HepG2 (cell line): Measurements from ENCODE around the gene ELF2. TPM values are rescaled to one million over a fixed set of nuclear protein-coding genes. Genes with fewer than 3 reads are reported as not detected.

Experiments used
- ATAC-seq: fragments of 200-7000 bp; cut with Tn5 transposase; 3 replicates; pipeline ENCODE4 v1.9.1; 2020; ENCODE audit warnings: mild to moderate bottlenecking, moderate library complexity
- BruUV-seq: library from RNA; stranded (reverse); fragments of 400-500 nt; replicated peaks from 2 replicates; lab custom pipeline; 2021; lab: Mats Ljungman, UMichigan
- CTCF ChIA-PET: fragments of 300-600 bp; formaldehyde crosslinking; extraction: SDS; loops from one replicate; lab custom pipeline; 2021; ENCODE audit warnings: low total read pairs, inconsistent platforms, low intra/inter-chr PET ratio; lab: Yijun Ruan, JAX
- POLR2A ChIA-PET: fragments of 350-600 bp; sonication (Branson Sonifier 250); formaldehyde crosslinking; loops from one replicate; lab custom pipeline; 2020; ENCODE audit warnings: antibody characterized with exemption, inconsistent platforms; lab: Yijun Ruan, JAX
- DNase-seq: peaks from one replicate; pipeline ENCODE4 v3.0.0-alpha.2; 2015; ENCODE audit warnings: low spot score
- FAIRE-seq: peaks from 3 replicates; lab custom pipeline; 2011; peaks lifted over from hg19 to GRCh38; lab: Jason Lieb, UNC
- H2AFZ ChIP-seq: one replicate; pipeline ENCODE4 v1.6.1; 2011; ENCODE audit warnings: low read length, inconsistent platforms
- H3K27ac ChIP-seq: fragments of 300-600 bp; 3 replicates; pipeline ENCODE4 v1.8.0; 2011; ENCODE audit warnings: mixed run types, mild to moderate bottlenecking, mixed read lengths, low read length, inconsistent platforms; ENCODE audit not compliant: insufficient read depth; ENCODE audit errors: extremely low read length
- H3K27me3 ChIP-seq, 2 experiments: fragments of 200-600 bp in 1 of 2; 2 replicates in 1 of 2; 3 replicates in 1 of 2; pipeline versions ENCODE4 v1.6.0 to v1.8.0; 2011; ENCODE audit warnings: low read length in 2 of 2, mild to moderate bottlenecking in 2 of 2, moderate library complexity in 2 of 2, inconsistent platforms in 1 of 2; ENCODE audit not compliant: insufficient read depth in 2 of 2, control insufficient read depth in 1 of 2
- H3K36me3 ChIP-seq, 2 experiments: fragments of 200-600 bp in 1 of 2; replicated peaks in 1 of 2; 2 replicates in 1 of 2; 3 replicates in 1 of 2; pipeline versions ENCODE4 v1.5.1 to v1.8.0; 2011; ENCODE audit warnings: low read length in 2 of 2, inconsistent platforms in 1 of 2; ENCODE audit not compliant: insufficient read depth in 2 of 2, control insufficient read depth in 1 of 2
- H3K4me1 ChIP-seq: 2 replicates; pipeline ENCODE4 v1.5.1; 2012; ENCODE audit warnings: low read length, inconsistent platforms; ENCODE audit not compliant: insufficient read depth
- H3K4me2 ChIP-seq: 2 replicates; pipeline ENCODE4 v1.6.0; 2011; ENCODE audit warnings: low read depth, low read length, inconsistent platforms
- H3K4me3 ChIP-seq, 3 experiments: fragments of 200-600 bp in 1 of 3; sonication (generic), shearing (Covaris generic) in 1 of 3; replicated peaks in 1 of 3; 2 replicates each; pipeline ENCODE4 v1.5.1; 2011 to 2016; ENCODE audit warnings: low read length in 3 of 3, inconsistent platforms in 2 of 3, low read depth in 2 of 3, mild to moderate bottlenecking in 2 of 3, control low read depth in 1 of 3, mixed read lengths in 1 of 3; ENCODE audit not compliant: insufficient read depth in 1 of 3
- H3K79me2 ChIP-seq: one replicate; pipeline ENCODE4 v1.6.1; 2011; ENCODE audit warnings: low read length, inconsistent platforms; ENCODE audit not compliant: insufficient read depth
- H3K9ac ChIP-seq: 2 replicates; pipeline ENCODE4 v1.6.0; 2011; ENCODE audit warnings: mild to moderate bottlenecking, low read depth, low read length, inconsistent platforms; ENCODE audit not compliant: insufficient read depth
- H3K9me3 ChIP-seq: 2 replicates; pipeline ENCODE4 v1.5.1; 2012; ENCODE audit warnings: mild to moderate bottlenecking, low read length
- H4K20me1 ChIP-seq: 2 replicates; pipeline ENCODE4 v1.6.0; 2011; ENCODE audit warnings: inconsistent platforms, mild to moderate bottlenecking, low read length, moderate library complexity; ENCODE audit not compliant: insufficient read depth
- BCL6 ChIP-seq: IDR thresholded peaks from 2 replicates; pipeline ENCODE4 v1.6.1; 2016; ENCODE audit warnings: missing genetic modification reagents, missing compliant biosample characterization
- CREBL2 ChIP-seq: sonication (generic); formaldehyde crosslinking; IDR thresholded peaks from 2 replicates; pipeline ENCODE4 v1.8.1; 2023; ENCODE audit warnings: missing genetic modification reagents, mild to moderate bottlenecking, borderline replicate concordance
- E2F2 ChIP-seq: sonication (generic); formaldehyde crosslinking; IDR thresholded peaks from 2 replicates; pipeline ENCODE4 v1.4.0; 2020; ENCODE audit warnings: missing genetic modification reagents, borderline replicate concordance
- E2F5 ChIP-seq: sonication (generic); formaldehyde crosslinking; conservative IDR thresholded peaks from 2 replicates; pipeline ENCODE4 v1.4.0; 2020; ENCODE audit warnings: missing genetic modification reagents
- EED ChIP-seq: sonication (generic); formaldehyde crosslinking; IDR thresholded peaks from 2 replicates; pipeline ENCODE4 v1.5.0; 2020; ENCODE audit warnings: mild to moderate bottlenecking, missing genetic modification reagents
- FOXM1 ChIP-seq: sonication (generic); formaldehyde crosslinking; IDR thresholded peaks from 2 replicates; pipeline ENCODE4 v1.5.0; 2020; ENCODE audit warnings: missing genetic modification reagents
- HOXA9 ChIP-seq: sonication (generic); formaldehyde crosslinking; IDR thresholded peaks from 2 replicates; pipeline ENCODE4 v1.8.1; 2022; ENCODE audit warnings: missing genetic modification reagents, mild to moderate bottlenecking, moderate library complexity, borderline replicate concordance
- POLR2AphosphoS2 ChIP-seq: IDR thresholded peaks from 2 replicates; pipeline ENCODE4 v1.6.1; 2011; ENCODE audit warnings: low read depth, low read length, improper control_type of control experiment
- RERE ChIP-seq: IDR thresholded peaks from 2 replicates; pipeline ENCODE4 v1.6.1; 2016; ENCODE audit warnings: low read depth, missing genetic modification reagents, missing compliant biosample characterization
- SIX1 ChIP-seq: sonication (generic); formaldehyde crosslinking; IDR thresholded peaks from 2 replicates; pipeline ENCODE4 v1.4.0; 2020; ENCODE audit warnings: missing genetic modification reagents, borderline replicate concordance
- STAG1 ChIP-seq: sonication (generic); formaldehyde crosslinking; IDR thresholded peaks from 2 replicates; pipeline ENCODE4 v1.4.0; 2020; ENCODE audit warnings: missing genetic modification reagents
- UBTF ChIP-seq: sonication (generic); formaldehyde crosslinking; IDR thresholded peaks from 2 replicates; pipeline ENCODE4 v1.4.0; 2020; ENCODE audit warnings: mild to moderate bottlenecking, missing genetic modification reagents
- ZNF891 ChIP-seq: sonication (generic); formaldehyde crosslinking; IDR thresholded peaks from 2 replicates; pipeline ENCODE4 v1.5.0; 2020; ENCODE audit warnings: mild to moderate bottlenecking, missing genetic modification reagents
- WGBS: methylation state at CpG from one replicate; pipeline ENCODE4 v1.1.6; 2017; ENCODE audit warnings: low lambda C conversion rate; 5-methylcytosine and 5-hydroxymethylcytosine counted together
- in situ Hi-C: cut with HindIII; loops from 2 replicates; pipeline ENCODE4 v1.10.0; 2017; ENCODE audit warnings: low pct_unique_long_range_greater_than_20kb; ENCODE audit not compliant: extremely low pct_ligation_motif_present
- intact Hi-C: fragments of 100-400 bp; cut with micrococcal nuclease; formaldehyde crosslinking; loops from one replicate; pipeline ENCODE4 v1.10.0; 2022; ENCODE audit not compliant: unreplicated experiment
- polyA plus RNA-seq, 8 experiments: library from polyadenylated mRNA; depleted of rRNA in 3 of 8; stranded (reverse) in 7 of 8; unstranded in 1 of 8; fragments of >200 nt; fragmentation: Illumina TruSeq in 4 of 8; extraction: Trizol in 4 of 8; gene quantifications; 2 replicates each; pipeline versions ENCODE4 v1.2.1 to v1.2.3, GENCODE V29; 2011 to 2016; ENCODE audit warnings: low read depth in 4 of 8, missing spikeins in 1 of 8, mixed read lengths in 1 of 8; ENCODE audit not compliant: insufficient read depth in 1 of 8
- total RNA-seq, 5 experiments: library from RNA; depleted of rRNA; stranded (reverse); fragments of >200 nt; fragmentation: Illumina TruSeq; extraction: Trizol; gene quantifications; 2 replicates each; pipeline ENCODE4 v1.2.3, GENCODE V29; 2016; ENCODE audit warnings: low read depth in 1 of 5
- TF ChIP-seq, protein P1 (sequence below): sonication (generic); formaldehyde crosslinking; IDR thresholded peaks from 2 replicates; pipeline ENCODE4 v1.4.0; 2020; ENCODE audit warnings: mild to moderate bottlenecking, missing genetic modification reagents

ELF2 gene
- total and polyA plus RNA-seq, 2 of the 13 experiments (the other 11 are each of a cell fraction or from before 2014, with no cell fraction given) = 28.6 to 35.4 TPM

GRCh38 chr4:139207873-139208403 is 30.9 kb upstream of the ELF2 start:
- Histone ChIP-seq H3K27me3 (no peaks in the 10 kb centered on the region), H4K20me1 (no peaks in the 10 kb centered on the region), H3K9ac (no peak overlapping the region), H2AFZ (no peak overlapping the region), H3K79me2 (no peaks in the 10 kb centered on the region), H3K36me3 (no peaks in the 10 kb centered on the region), H3K27ac (no peak overlapping the region), H3K4me1 (peaks cover 22% of the 10 kb centered on the region), H3K9me3 (no peaks in the 10 kb centered on the region), H3K4me2 (peak overlapping the region; percentile 53; the same call in 1 of the 2 replicates), H3K4me3 (no peak overlapping the region; a peak in 1 of 6 replicates)
- no peak for FAIRE-seq
- BruUV-seq = no TSS peak
- peak; percentile 68 for ATAC-seq
- 41% methylated on average over 6 of the region's 6 CpGs for WGBS
- intact Hi-C loops = no loop called here
- DNase-seq = no peak
- ChIA-PET POLR2A (no interaction called here), CTCF (no interaction called here)
- in situ Hi-C loops = no loop called here
- TF ChIP-seq SIX1 (CRISPR knock-in tag) = no peak
- TF ChIP-seq RERE (CRISPR knock-in tag) = no peak
- no peak for TF ChIP-seq E2F5 (CRISPR knock-in tag)
- TF ChIP-seq HOXA9 = no peak
- no peak for TF ChIP-seq STAG1 (CRISPR knock-in tag)
- TF ChIP-seq FOXM1 (CRISPR knock-in tag) = no peak
- TF ChIP-seq CREBL2 = no peak
- TF ChIP-seq EED (CRISPR knock-in tag) = no peak
- TF ChIP-seq, protein P1, sequence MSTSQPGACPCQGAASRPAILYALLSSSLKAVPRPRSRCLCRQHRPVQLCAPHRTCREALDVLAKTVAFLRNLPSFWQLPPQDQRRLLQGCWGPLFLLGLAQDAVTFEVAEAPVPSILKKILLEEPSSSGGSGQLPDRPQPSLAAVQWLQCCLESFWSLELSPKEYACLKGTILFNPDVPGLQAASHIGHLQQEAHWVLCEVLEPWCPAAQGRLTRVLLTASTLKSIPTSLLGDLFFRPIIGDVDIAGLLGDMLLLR = no peak
- no peak for TF ChIP-seq UBTF (CRISPR knock-in tag)
- no peak for TF ChIP-seq E2F2 (CRISPR knock-in tag)
- no peak for TF ChIP-seq BCL6 (CRISPR knock-in tag)
- no peak for TF ChIP-seq ZNF891
- TF ChIP-seq POLR2AphosphoS2 = no peak
